Cerebellar cortex (tissue), 1 donor: Measurements from ENCODE around the gene ADGRB3.

Source experiments
- DNase-seq: peaks from one replicate; pipeline ENCODE4 v3.0.0-alpha.2; 2015; ENCODE audit warnings: low spot score

The ADGRB3 gene

GRCh38 chr6:69338431-69339162 is 703.5 kb downstream of the ADGRB3 start:
- no peak for DNase-seq

- DNase-seq = no peak
Measured at GRCh38 chr6:69339163-69339550, 704.1 kb downstream of the ADGRB3 start.

GRCh38 chr6:69340196-69340595 is 705.1 kb downstream of the ADGRB3 start:
- no peak for DNase-seq

GRCh38 chr6:69343851-69344250 is 708.8 kb downstream of the ADGRB3 start:
- no peak for DNase-seq

- DNase-seq = peak; percentile 88
Measured at GRCh38 chr6:69349771-69350170, 714.7 kb downstream of the ADGRB3 start.

- no peak for DNase-seq
Measured at GRCh38 chr6:69362209-69362608, 727.1 kb downstream of the ADGRB3 start.

- DNase-seq = no peak
Measured at GRCh38 chr6:69366831-69367230, 731.7 kb downstream of the ADGRB3 start.

GRCh38 chr6:69368613-69369012 is 733.5 kb downstream of the ADGRB3 start:
- no peak for DNase-seq

- peak; percentile 79 for DNase-seq
Measured at GRCh38 chr6:69370763-69371162, 735.7 kb downstream of the ADGRB3 start.

GRCh38 chr6:69378326-69378725 is 743.2 kb downstream of the ADGRB3 start:
- no peak for DNase-seq

GRCh38 chr6:69379518-69379917 is 744.4 kb downstream of the ADGRB3 start:
- peak; percentile 78 for DNase-seq

- DNase-seq = no peak
Measured at GRCh38 chr6:69383627-69384026, 748.5 kb downstream of the ADGRB3 start.

- DNase-seq = peak; percentile 73
Measured at GRCh38 chr6:69386426-69386825, 751.3 kb downstream of the ADGRB3 start.

- no peak for DNase-seq
Measured at GRCh38 chr6:69390125-69390524, 755.0 kb downstream of the ADGRB3 start.

- no peak for DNase-seq
Measured at GRCh38 chr6:69391106-69391505, 756.0 kb downstream of the ADGRB3 start.

GRCh38 chr6:69392745-69393144 is 757.7 kb downstream of the ADGRB3 start:
- DNase-seq = no peak

GRCh38 chr6:69398311-69398710 is 763.2 kb downstream of the ADGRB3 start:
- DNase-seq = no peak

- peak; percentile 24 for DNase-seq
Measured at GRCh38 chr6:69398729-69399128, 763.6 kb downstream of the ADGRB3 start.

- DNase-seq = no peak
Measured at GRCh38 chr6:69408886-69409285, 773.8 kb downstream of the ADGRB3 start.

GRCh38 chr6:69416776-69417175 is 781.7 kb downstream of the ADGRB3 start:
- peak; percentile 40 for DNase-seq

GRCh38 chr6:69421269-69421668 is 786.2 kb downstream of the ADGRB3 start:
- no peak for DNase-seq

GRCh38 chr6:69422020-69422419 is 786.9 kb downstream of the ADGRB3 start:
- peak; percentile 80 for DNase-seq

GRCh38 chr6:69422475-69422874 is 787.4 kb downstream of the ADGRB3 start:
- DNase-seq = peak; percentile 94

- DNase-seq = peak; percentile 17
Measured at GRCh38 chr6:69423785-69424184, 788.7 kb downstream of the ADGRB3 start.
